HepG2 (cell line): ENCODE results near the gene TRMU. TPM values are rescaled to one million over a fixed set of nuclear protein-coding genes. Genes with fewer than 3 reads are reported as not detected.

Experiments used
- CBX2 ChIP-seq, 2 experiments: fragments of 200-600 bp in 1 of 2; sonication (generic); formaldehyde crosslinking in 1 of 2; IDR thresholded peaks; 2 replicates each; pipeline versions ENCODE4 v1.7.0 to v1.8.1; 2018 to 2022; ENCODE audit warnings: low read depth in 2 of 2, low read length in 1 of 2, mild to moderate bottlenecking in 1 of 2, missing genetic modification reagents in 1 of 2
- MIER3 ChIP-seq: IDR thresholded peaks from 2 replicates; pipeline ENCODE4 v1.6.1; 2016; ENCODE audit warnings: missing compliant biosample characterization, borderline replicate concordance
- RFXANK ChIP-seq: IDR thresholded peaks from 2 replicates; pipeline ENCODE4 v1.6.1; 2016
- TEAD3 ChIP-seq: optimal IDR thresholded peaks from 2 replicates; pipeline ENCODE3; 2016; ENCODE audit warnings: borderline replicate concordance
- TP53 ChIP-seq: sonication (generic); formaldehyde crosslinking; conservative IDR thresholded peaks from 2 replicates; pipeline ENCODE4 v1.4.0; 2020; ENCODE audit warnings: missing genetic modification reagents
- ZNF263 ChIP-seq: sonication (generic); formaldehyde crosslinking; IDR thresholded peaks from 2 replicates; pipeline ENCODE4 v1.4.0; 2020; ENCODE audit warnings: missing genetic modification reagents
- ZNF660 ChIP-seq: sonication (generic); formaldehyde crosslinking; IDR thresholded peaks from 2 replicates; pipeline ENCODE4 v1.5.1; 2020; ENCODE audit warnings: mild to moderate bottlenecking, low read depth, missing genetic modification reagents, borderline replicate concordance
- ZNF724P ChIP-seq: sonication (generic); formaldehyde crosslinking; IDR thresholded peaks from 2 replicates; pipeline ENCODE4 v1.8.0; 2022; ENCODE audit warnings: missing genetic modification reagents, borderline replicate concordance
- polyA plus RNA-seq, 8 experiments: library from polyadenylated mRNA; depleted of rRNA in 3 of 8; stranded (reverse) in 7 of 8; unstranded in 1 of 8; fragments of >200 nt; fragmentation: Illumina TruSeq in 4 of 8; extraction: Trizol in 4 of 8; gene quantifications; 2 replicates each; pipeline versions ENCODE4 v1.2.1 to v1.2.3, GENCODE V29; 2011 to 2016; ENCODE audit warnings: low read depth in 4 of 8, missing spikeins in 1 of 8, mixed read lengths in 1 of 8; ENCODE audit not compliant: insufficient read depth in 1 of 8
- total RNA-seq, 5 experiments: library from RNA; depleted of rRNA; stranded (reverse); fragments of >200 nt; fragmentation: Illumina TruSeq; extraction: Trizol; gene quantifications; 2 replicates each; pipeline ENCODE4 v1.2.3, GENCODE V29; 2016; ENCODE audit warnings: low read depth in 1 of 5
- TF ChIP-seq, protein P1 (sequence below): IDR thresholded peaks from 2 replicates; pipeline ENCODE4 v1.4.0; 2020; ENCODE audit warnings: mild to moderate bottlenecking, missing genetic modification reagents
- TF ChIP-seq, protein P2 (sequence below): sonication (generic); formaldehyde crosslinking; IDR thresholded peaks from 2 replicates; pipeline ENCODE4 v1.4.0; 2020; ENCODE audit warnings: missing genetic modification reagents
- TF ChIP-seq, protein P3 (sequence below): sonication (generic); formaldehyde crosslinking; IDR thresholded peaks from 2 replicates; pipeline ENCODE4 v1.4.0; 2020; ENCODE audit warnings: missing genetic modification reagents, low read depth, mild to moderate bottlenecking, borderline replicate concordance
- TF ChIP-seq, protein P4 (sequence below): sonication (generic); formaldehyde crosslinking; IDR thresholded peaks from 2 replicates; pipeline ENCODE4 v1.8.1; 2022; ENCODE audit warnings: low read depth, mild to moderate bottlenecking, missing genetic modification reagents
- TF ChIP-seq, protein P5 (sequence below): sonication (generic); formaldehyde crosslinking; IDR thresholded peaks from 2 replicates; pipeline ENCODE4 v1.5.1; 2020; ENCODE audit warnings: missing genetic modification reagents, mild to moderate bottlenecking, borderline replicate concordance
- TF ChIP-seq, protein P6 (sequence below): sonication (generic); formaldehyde crosslinking; IDR thresholded peaks from 2 replicates; pipeline ENCODE4 v1.4.0; 2020; ENCODE audit warnings: missing genetic modification reagents

Gene TRMU
- total and polyA plus RNA-seq, 2 of the 13 experiments (the other 11 are each of a cell fraction or from before 2014, with no cell fraction given): 31.0 to 50.2 TPM

DNA sequence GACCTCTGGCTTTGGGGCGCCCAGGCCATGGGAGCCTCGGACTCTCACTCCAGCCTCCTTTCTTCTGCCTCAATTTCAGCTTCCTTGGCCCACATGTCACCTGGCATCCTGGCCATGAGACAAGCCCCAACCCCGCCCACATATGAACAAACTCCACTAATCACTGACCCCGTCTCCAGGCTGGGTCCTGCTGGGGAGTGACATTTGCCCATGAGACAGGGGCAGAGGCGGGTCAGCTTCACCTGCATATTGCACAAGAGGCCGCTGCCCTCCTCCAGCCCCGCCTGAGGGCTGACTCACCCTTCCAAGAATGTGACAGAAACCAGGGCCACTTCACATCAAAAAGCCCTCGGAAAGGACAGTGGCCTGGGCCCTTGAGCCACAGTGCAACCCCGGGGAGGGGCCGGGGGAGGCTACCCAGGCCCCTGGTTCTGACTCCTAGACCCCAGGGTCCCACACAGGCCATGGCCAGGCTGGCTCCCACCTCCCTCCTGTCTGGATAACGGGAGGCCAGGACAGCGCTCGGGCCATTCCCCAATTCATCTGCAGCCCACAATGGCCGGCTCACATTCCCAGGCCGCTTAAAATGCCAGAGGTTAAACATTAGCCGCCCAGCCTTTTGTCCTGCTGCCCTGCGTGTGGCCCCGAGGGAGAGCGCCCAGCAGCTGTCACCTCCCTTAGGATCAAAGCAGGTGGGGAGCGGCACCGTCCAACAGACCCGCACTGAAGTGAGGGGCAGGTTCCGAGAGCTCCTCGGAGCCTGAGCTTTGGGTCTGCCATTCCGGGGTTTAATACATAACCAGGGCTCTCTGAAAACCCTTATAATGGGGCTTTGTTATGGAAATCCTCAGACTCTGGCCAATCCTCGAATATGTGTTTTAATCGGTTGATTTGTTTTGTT, 42.3 kb downstream of the TRMU start (continued):
- 0 out of 2 replicates have a peak, but pooled peaks have one; percentile 59 for TF ChIP-seq MIER3 (CRISPR knock-in tag)
- TF ChIP-seq TEAD3: peak; percentile 94
- no peak for TF ChIP-seq ZNF724P
- TF ChIP-seq CBX2 (IDR thresholded peaks at IDR 0.05; ENCODE audit: low read depth, low read length): no peak
- no peak for TF ChIP-seq CBX2 (CRISPR knock-in tag; IDR thresholded peaks at IDR 0.05; ENCODE audit: low read depth)
- TF ChIP-seq, protein P1, sequence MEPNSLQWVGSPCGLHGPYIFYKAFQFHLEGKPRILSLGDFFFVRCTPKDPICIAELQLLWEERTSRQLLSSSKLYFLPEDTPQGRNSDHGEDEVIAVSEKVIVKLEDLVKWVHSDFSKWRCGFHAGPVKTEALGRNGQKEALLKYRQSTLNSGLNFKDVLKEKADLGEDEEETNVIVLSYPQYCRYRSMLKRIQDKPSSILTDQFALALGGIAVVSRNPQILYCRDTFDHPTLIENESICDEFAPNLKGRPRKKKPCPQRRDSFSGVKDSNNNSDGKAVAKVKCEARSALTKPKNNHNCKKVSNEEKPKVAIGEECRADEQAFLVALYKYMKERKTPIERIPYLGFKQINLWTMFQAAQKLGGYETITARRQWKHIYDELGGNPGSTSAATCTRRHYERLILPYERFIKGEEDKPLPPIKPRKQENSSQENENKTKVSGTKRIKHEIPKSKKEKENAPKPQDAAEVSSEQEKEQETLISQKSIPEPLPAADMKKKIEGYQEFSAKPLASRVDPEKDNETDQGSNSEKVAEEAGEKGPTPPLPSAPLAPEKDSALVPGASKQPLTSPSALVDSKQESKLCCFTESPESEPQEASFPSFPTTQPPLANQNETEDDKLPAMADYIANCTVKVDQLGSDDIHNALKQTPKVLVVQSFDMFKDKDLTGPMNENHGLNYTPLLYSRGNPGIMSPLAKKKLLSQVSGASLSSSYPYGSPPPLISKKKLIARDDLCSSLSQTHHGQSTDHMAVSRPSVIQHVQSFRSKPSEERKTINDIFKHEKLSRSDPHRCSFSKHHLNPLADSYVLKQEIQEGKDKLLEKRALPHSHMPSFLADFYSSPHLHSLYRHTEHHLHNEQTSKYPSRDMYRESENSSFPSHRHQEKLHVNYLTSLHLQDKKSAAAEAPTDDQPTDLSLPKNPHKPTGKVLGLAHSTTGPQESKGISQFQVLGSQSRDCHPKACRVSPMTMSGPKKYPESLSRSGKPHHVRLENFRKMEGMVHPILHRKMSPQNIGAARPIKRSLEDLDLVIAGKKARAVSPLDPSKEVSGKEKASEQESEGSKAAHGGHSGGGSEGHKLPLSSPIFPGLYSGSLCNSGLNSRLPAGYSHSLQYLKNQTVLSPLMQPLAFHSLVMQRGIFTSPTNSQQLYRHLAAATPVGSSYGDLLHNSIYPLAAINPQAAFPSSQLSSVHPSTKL (CRISPR knock-in tag): peak; percentile 92
- TF ChIP-seq, protein P2, sequence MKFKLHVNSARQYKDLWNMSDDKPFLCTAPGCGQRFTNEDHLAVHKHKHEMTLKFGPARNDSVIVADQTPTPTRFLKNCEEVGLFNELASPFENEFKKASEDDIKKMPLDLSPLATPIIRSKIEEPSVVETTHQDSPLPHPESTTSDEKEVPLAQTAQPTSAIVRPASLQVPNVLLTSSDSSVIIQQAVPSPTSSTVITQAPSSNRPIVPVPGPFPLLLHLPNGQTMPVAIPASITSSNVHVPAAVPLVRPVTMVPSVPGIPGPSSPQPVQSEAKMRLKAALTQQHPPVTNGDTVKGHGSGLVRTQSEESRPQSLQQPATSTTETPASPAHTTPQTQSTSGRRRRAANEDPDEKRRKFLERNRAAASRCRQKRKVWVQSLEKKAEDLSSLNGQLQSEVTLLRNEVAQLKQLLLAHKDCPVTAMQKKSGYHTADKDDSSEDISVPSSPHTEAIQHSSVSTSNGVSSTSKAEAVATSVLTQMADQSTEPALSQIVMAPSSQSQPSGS (CRISPR knock-in tag): peak; percentile 87
- no peak for TF ChIP-seq ZNF263
- TF ChIP-seq, protein P3, sequence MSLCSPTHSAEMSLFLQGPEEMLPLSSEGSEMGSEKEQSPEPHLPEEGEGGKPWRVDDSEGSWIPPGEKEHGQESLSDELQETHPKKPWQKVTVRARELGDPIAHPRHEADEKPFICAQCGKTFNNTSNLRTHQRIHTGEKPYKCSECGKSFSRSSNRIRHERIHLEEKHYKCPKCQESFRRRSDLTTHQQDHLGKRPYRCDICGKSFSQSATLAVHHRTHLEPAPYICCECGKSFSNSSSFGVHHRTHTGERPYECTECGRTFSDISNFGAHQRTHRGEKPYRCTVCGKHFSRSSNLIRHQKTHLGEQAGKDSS (CRISPR knock-in tag): no peak; the same call in none of the 2 replicates
- TF ChIP-seq, protein P4, sequence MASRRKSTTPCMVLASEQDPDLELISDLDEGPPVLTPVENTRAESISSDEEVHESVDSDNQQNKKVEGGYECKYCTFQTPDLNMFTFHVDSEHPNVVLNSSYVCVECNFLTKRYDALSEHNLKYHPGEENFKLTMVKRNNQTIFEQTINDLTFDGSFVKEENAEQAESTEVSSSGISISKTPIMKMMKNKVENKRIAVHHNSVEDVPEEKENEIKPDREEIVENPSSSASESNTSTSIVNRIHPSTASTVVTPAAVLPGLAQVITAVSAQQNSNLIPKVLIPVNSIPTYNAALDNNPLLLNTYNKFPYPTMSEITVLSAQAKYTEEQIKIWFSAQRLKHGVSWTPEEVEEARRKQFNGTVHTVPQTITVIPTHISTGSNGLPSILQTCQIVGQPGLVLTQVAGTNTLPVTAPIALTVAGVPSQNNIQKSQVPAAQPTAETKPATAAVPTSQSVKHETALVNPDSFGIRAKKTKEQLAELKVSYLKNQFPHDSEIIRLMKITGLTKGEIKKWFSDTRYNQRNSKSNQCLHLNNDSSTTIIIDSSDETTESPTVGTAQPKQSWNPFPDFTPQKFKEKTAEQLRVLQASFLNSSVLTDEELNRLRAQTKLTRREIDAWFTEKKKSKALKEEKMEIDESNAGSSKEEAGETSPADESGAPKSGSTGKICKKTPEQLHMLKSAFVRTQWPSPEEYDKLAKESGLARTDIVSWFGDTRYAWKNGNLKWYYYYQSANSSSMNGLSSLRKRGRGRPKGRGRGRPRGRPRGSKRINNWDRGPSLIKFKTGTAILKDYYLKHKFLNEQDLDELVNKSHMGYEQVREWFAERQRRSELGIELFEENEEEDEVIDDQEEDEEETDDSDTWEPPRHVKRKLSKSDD: no peak; the same call in 1 of the 2 replicates
- TF ChIP-seq RFXANK: no peak
- no peak for TF ChIP-seq ZNF660 (CRISPR knock-in tag)
- TF ChIP-seq, protein P5, sequence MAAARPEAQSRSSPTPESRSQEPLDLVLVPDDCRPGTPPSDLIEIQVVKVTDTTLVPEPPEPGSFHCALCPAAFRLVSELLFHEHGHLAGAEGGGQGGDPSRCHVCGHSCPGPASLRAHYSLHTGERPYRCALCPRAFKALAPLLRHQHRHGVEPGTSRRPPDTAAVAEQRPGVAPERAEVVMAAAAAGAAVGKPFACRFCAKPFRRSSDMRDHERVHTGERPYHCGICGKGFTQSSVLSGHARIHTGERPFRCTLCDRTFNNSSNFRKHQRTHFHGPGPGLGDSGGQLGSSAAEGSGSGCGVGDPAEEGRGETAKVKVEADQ (CRISPR knock-in tag): no peak
- TF ChIP-seq, protein P6, sequence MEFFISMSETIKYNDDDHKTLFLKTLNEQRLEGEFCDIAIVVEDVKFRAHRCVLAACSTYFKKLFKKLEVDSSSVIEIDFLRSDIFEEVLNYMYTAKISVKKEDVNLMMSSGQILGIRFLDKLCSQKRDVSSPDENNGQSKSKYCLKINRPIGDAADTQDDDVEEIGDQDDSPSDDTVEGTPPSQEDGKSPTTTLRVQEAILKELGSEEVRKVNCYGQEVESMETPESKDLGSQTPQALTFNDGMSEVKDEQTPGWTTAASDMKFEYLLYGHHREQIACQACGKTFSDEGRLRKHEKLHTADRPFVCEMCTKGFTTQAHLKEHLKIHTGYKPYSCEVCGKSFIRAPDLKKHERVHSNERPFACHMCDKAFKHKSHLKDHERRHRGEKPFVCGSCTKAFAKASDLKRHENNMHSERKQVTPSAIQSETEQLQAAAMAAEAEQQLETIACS (CRISPR knock-in tag): no peak
- no peak for TF ChIP-seq TP53 (CRISPR knock-in tag)
